Body of pancreas (tissue), 4 donors: ENCODE measurements around the gene GABRG3.

ENCODE experiments used
- CTCF ChIP-seq, 7 experiments: fragments of 450-650 bp in 4 of 7; fragments of 200-600 bp in 3 of 7; sonication (generic) in 3 of 7; IDR thresholded peaks; one replicate each; pipeline ENCODE4 v1.5.1; 2016 to 2019; ENCODE audit warnings: antibody characterized with exemption in 7 of 7
- POLR2A ChIP-seq, 3 donors: fragments of 450-650 bp; IDR thresholded peaks; one replicate each; pipeline ENCODE4 v1.6.1; 2016; ENCODE audit warnings: antibody characterized with exemption in 3 of 3, mild to moderate bottlenecking in 2 of 3

GRCh38 chr15:27383726-27384125 lies 412.7 kb downstream of the GABRG3 start:
- TF ChIP-seq CTCF (IDR thresholded peaks at IDR 0.05) (no peak), POLR2A (IDR thresholded peaks at IDR 0.05) (no peak)
